ENCODE data around the gene ZNF605. TPM values are rescaled to one million over a fixed set of nuclear protein-coding genes. Genes with fewer than 3 reads are reported as not detected.

Gene ZNF605
- total RNA-seq, 4 donors from 2014 or later = 7.9 to 20.6 (median 9.0) TPM

- Histone ChIP-seq H3K27me3 (no peaks in the 10 kb centered on the region), H3K9me3 (peaks cover 0 to 80% (median 2%) of the 10 kb centered on the region in 4 donors), H3K27ac (peak overlapping the region in 1 of 4 donors; percentile 24), H3K36me3 (no peaks in the 10 kb centered on the region), H3K4me1 (no peaks in the 10 kb centered on the region), H3K4me3 (peak overlapping the region in 1 of 4 donors; percentile 30)
- peak; percentile 57 to 65 for DNase-seq (ENCODE audit: low spot score in 2 of 2)
- no peak for TF ChIP-seq POLR2A (IDR thresholded peaks at IDR 0.05)
- peak; percentile 56 to 75 (median 61) for TF ChIP-seq CTCF (IDR thresholded peaks at IDR 0.05)
- 8% methylated on average over 30 of the region's 30 CpGs for WGBS, 2 donors
These were observed 51.3 kb downstream of the ZNF605 start for GRCh38 chr12:132904718-132905328.

- no peaks in the 10 kb centered on the region for H3K4me1 ChIP-seq
- no peak overlapping the region for H3K4me3 ChIP-seq
- no peak overlapping the region for H3K27ac ChIP-seq
- peaks cover 0 to 56% (median 0%) of the 10 kb centered on the region in 4 donors for H3K9me3 ChIP-seq
- DNase-seq (ENCODE audit: low spot score in 2 of 2) = no peak
- H3K27me3 ChIP-seq = no peaks in the 10 kb centered on the region
- 79 to 83% methylated on average over 5 of the region's 5 CpGs for WGBS, 2 donors
- TF ChIP-seq CTCF (IDR thresholded peaks at IDR 0.05) (no peak), POLR2A (IDR thresholded peaks at IDR 0.05) (no peak), EP300 (IDR thresholded peaks at IDR 0.05) (no peak)
- peaks cover 0 to 18% (median 0%) of the 10 kb centered on the region in 3 donors for H3K36me3 ChIP-seq
These were observed 57.1 kb downstream of the ZNF605 start for GRCh38 chr12:132899033-132899432.

- peaks cover 0 to 21% (median 0%) of the 10 kb centered on the region in 3 donors for H3K36me3 ChIP-seq
- H3K27me3 ChIP-seq = no peaks in the 10 kb centered on the region
- WGBS, 2 donors = 57 to 58% methylated on average over 6 of the region's 6 CpGs
- H3K4me3 ChIP-seq = no peak overlapping the region
- peaks cover 0 to 18% (median 4%) of the 10 kb centered on the region in 4 donors for H3K4me1 ChIP-seq
- TF ChIP-seq EP300 (IDR thresholded peaks at IDR 0.05) (no peak), CTCF (IDR thresholded peaks at IDR 0.05) (no peak), POLR2A (IDR thresholded peaks at IDR 0.05) (no peak)
- H3K27ac ChIP-seq = peak overlapping the region in 2 of 4 donors; percentile 96 to 98
- H3K9me3 ChIP-seq = peaks cover 0 to 8% (median 0%) of the 10 kb centered on the region in 4 donors
- DNase-seq (ENCODE audit: low spot score in 2 of 2) = no peak
These were observed 67.3 kb downstream of the ZNF605 start for GRCh38 chr12:132888852-132889251.

- Histone ChIP-seq H3K9me3 (peaks cover 0 to 8% (median 0%) of the 10 kb centered on the region in 4 donors), H3K27me3 (no peaks in the 10 kb centered on the region), H3K4me3 (peak within 1 kb of the TSS; percentile 49 to 93 (median 78)), H3K4me1 (peaks cover 0 to 18% (median 4%) of the 10 kb centered on the region in 4 donors), H3K36me3 (peaks cover 0 to 32% (median 0%) of the 10 kb centered on the region in 3 donors), H3K27ac (peak within 1 kb of the TSS; percentile 58 to 98 (median 94))
- TF ChIP-seq EP300 (IDR thresholded peaks at IDR 0.05) (peak; percentile 71 to 88), POLR2A (IDR thresholded peaks at IDR 0.05) (peak; percentile 32 to 45), CTCF (IDR thresholded peaks at IDR 0.05) (peak in 1 of 5 experiments; percentile 35)
- DNase-seq (ENCODE audit: low spot score in 2 of 2) = peak; percentile 89 to 91
- 1 to 2% methylated on average over 38 to 56 of the region's 84 CpGs for WGBS, 2 donors
These were observed 68.4 kb downstream of the ZNF605 start, which contains the start of gene CHFR for GRCh38 chr12:132887513-132888351. Gene CHFR (minus strand): TSS chr12:132887605. CDS start chr12:132887328, 277 bp downstream.
